GDM1 (cell line): Measurements from ENCODE around the gene ABHD17C.
"Not testable (repeated sequence)": the region's sequence is repeated elsewhere in the genome, so short reads cannot be mapped to it uniquely, and the experiment has no call there.

Experiments
- DNase-seq: peaks from one replicate; lab custom pipeline; 2025; lab: John Stamatoyannopoulos, UW

Gene ABHD17C

DNA sequence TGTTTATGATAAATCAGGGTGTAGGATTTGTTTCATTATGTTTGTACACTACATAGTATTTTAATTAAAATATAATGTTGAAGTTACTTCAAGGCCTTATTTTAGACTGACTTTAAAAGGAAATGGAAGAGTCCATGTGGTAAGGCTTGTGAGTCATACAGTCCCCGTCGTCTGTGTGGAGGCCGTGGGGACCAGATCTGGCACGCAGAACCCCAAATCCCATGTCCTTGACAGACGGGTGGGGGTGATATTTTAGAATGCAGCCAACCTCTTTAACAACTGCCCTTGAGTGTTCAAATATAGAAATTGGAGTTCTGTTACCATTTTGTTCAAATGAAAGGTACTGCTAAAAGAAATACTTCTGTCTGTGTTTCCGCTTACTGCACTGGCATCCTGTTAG lies 35.8 kb downstream of the ABHD17C start:
- DNase-seq, result no peak

DNA sequence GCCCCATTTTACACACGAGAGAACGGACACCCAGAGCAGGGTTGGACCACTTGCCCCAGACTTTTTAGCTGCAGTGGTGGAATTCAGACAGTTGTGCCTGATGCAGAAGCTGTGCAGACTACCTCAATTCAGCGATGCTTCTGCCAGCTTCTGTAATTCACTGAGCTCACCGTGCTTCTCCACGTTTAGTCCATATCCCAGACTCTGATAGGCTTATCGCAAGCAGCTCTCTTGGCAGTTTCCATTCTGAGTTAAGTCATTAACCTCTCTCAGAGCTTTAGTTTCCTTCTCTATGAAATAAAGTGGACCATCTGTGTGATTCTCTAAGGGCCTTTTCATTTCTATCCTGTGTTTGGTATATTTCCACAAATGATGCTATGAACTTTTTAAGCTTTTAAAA lies 37.1 kb downstream of the ABHD17C start:
- DNase-seq, result no peak

DNA sequence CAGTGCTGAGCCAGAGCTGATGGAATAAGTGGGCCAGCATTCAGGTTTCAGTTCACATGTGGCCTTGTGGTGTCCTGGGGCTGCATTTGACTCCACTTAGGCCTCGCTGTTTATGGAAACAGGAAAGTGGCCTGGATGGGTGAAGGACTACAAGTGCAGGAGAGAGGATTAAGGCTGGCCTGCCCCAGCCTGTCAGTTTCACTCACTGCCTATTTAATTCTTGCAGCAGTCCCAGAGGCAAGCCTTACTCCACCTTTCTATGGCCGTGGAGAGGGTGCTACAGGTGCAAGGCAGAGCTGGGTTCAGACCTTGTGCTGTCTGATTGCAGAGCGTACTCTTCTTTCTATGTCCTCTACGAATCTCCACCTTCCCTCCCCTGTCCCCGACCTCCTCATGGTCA lies 37.7 kb downstream of the ABHD17C start:
- no peak for DNase-seq

DNA sequence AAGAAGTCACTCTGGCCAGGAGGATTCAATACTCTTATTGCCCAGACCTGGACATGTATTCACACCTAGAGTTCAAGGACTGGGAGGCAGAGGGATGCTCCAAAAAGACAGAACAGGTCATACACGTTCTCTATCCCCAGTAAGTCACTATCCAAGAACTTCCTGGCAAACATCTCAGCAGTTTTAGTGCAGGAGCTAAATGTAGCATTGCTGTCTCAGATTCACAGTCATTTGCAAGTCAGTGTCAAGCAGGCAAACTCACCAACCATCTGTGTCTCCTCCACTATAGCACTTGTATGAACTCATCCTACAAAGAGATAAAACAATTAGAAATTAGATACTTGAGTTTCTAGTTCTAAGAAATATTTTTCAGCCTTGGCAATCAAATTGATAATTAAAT lies 38.4 kb downstream of the ABHD17C start:
- DNase-seq, result no peak

DNA sequence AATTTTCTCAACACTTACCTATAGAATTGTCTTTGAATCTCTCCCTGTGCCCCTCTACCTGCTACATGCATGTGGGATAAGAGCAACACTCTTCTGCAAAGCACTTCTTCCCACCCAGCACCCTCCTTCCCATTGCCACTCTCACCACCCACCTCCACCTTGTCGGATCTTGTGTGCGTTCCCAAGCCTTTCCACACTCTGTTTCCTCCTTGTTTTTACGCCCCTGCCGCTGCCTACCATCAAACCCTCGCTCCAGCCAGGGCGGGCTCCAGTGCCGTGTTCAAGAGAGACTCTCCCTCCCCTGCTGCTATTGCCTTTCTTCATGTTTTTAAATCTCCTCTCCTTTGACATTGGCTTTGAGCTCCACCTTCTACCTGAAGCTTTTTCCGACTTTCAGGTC lies 40.2 kb downstream of the ABHD17C start:
- DNase-seq, result no peak

DNA sequence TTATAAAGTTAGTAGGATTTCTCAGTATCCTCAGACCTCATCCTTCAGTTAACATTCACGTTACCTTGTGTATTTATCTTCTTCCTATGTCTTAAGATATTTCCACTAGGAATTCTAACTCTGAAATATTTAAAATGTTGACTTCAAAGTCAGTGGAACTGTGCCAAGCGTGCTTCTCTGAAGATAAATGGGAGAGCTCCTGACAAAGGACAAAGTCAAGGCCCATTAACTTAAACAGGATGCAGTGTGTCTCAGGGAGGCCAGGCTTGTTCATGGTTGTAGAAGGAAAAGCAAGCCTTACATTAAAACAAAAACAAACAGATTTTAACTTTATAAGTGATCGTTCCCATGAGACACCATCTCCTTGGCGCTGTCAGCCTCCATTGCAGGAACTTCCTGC lies 41.5 kb downstream of the ABHD17C start:
- DNase-seq, result no peak

DNA sequence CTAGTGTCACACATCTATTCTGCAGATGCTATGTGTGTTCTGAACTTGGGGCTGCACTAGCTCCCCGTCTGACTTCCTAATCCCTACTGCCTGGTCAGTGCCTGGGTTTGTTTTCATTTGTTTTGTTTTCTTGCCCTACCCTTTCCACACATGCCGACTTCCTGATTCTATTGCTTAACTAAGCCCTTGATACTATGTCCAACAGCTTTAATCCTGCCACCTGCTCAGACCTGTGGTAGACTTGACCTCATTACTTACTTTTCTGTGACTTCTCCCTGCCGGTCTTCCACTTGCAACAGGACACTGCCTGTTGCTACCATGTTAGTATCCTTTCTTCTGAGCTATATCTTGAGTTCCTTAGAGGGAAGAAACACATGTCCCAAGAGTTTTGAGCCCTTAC lies 44.8 kb downstream of the ABHD17C start:
- no peak for DNase-seq

DNA sequence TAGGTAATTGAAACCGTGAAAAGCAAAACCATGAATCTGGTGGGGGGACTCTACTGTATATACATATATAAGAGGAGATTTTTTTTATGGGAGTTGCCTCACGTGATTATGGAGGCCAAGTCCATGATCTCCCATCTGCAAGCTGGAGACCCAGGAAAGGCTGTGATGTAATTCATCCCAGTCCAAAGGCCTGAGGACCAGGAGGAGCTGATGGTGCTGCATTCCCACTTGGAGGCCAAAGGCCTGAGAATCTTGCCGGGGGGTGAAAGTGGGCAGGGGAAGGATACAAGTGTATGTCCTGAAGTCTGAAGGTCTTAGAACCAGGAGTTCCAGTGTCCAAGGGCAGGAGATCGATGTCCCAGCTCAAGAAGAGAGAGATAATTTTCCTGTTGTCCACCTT lies 47.0 kb downstream of the ABHD17C start:
- DNase-seq, result no peak

DNA sequence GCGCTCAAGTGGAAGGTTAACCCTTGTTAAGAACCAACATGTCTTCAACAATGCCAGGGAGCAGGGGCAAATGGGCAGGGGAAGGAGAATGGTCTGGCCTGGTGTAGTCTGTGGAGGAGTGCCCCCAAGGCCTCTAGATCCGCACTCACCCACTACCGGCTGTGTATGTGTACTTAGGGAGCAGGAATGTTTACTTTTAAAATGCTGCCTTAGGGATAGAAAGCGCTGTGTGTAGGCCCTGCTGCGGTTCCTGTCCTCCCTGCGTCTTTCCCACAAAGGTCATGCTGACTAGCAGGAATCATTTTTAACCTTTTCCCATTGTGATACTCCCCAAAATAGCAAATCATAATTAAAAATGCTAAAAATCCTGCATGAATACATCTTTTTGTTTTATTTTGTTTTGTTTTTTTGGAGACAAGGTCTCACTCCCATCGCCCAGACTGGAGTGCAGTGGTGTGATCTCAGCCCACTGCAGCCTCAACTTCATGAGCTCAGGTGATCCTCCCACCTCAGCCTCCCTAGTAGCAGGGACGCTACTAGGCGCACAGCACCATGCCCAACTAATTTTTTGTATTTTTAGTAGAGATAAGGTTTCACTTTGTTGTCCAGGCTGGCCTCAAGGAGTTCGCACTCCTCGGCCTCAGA lies 48.2 kb downstream of the ABHD17C start:
- no peak for DNase-seq

DNA sequence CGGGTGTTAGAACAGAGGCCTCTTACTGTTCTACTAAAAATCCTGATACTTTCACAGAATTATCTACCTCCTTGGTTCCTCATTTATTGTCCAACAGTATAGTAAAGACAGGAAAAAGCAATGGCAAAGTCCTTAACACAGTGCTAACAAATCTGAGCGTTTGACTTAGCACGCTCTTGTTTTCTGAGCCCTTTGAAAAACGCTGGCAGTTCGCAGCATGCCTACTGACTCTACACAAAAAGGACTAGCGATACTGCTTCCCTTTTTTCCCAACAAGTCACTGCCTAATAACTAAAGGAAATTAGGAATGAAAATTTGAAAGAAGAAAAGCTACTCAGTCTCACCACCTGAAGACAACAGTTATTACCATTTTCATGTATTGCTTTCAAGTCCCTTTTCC lies 49.3 kb downstream of the ABHD17C start:
- DNase-seq, result no peak

DNA sequence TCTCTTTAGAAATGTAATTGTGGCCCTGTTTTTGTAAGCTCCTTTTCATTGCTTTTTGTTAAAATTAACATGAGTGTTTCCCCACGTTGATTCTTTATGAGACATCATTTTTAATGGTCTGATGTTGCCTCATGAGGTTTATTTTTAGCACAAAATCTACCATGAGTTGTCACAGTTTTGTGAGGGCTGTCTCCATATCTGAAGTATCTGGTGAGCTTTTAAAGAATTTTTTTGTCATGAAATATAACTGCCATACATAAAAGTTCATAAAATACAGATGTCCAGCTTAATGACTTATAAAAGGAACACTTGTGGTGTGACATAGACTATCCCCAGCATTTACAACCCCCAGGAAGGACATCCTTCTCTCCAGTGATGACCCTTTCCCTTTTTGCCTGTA lies 49.7 kb downstream of the ABHD17C start:
- no peak for DNase-seq

DNA sequence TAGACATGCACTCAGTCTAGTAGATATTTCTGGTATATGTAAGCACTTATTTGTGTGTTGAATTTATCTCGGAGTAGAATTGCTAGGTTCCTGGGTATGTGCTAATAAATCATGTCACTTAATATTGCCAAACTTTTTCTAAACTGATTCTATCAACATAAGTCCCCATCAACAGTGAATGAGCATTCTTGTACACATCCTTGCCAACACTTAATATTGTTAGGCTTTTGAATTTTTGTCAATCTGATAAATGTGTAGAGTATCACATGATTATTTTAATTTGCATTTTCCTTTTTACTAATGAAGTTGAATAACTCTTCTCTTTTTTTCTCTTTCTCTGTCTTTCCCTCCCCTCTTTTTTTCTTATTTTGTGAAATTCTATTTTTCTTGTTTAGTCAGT lies 50.8 kb downstream of the ABHD17C start:
- DNase-seq, result no peak

DNA sequence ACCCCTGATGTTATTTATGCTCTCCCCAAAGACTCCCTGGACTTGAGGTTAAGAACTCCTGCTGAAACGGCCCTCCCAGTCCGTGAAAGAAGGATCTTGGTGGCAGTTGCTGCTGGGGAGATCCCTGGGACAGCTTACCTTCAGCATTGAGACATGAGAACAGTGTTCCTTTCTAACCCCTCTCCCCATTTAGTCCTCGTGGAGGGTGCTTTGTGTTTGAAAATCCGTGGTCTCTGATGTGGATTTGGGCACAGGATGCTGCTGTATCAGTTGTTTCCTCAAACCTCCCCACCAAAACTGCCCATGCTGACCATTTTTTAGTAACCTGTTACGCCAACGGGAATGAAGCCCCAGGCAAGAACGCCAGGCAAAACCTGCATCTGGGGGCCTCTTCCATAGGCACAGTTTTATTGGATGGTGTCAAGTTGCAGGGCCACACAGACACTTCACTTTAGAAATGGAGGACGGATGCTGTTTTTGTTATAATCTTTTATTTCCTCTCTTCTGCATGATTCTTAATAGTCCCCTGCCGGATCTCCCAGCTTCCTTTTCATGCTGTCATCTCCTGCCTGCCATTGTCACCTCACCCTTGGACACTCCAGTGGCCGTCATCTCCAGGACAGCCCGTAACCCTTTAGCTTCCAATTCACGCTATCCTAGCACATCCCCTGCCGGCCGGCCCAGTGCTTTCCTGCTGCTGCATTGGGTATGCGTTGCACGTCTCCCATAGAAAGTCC lies 52.4 kb downstream of the ABHD17C start:
- DNase-seq, result no peak

DNA sequence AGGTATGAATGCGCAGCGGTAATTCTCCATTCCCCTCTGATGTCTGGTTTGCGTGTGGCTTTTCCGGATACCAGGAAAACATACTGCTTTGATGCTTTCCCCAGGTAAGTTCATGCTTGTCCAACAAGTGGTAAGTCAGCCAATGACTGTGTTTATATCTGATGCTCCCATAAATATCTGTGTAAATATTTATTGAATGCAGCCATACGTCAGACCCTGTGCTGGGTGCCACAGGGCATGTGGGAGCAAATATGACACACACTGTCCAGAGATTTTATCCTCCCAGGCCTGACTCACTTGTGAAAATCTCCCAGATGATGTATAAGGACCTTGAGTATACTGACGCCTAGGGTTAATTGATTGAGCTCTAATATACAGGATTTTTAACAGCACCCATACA lies 54.5 kb downstream of the ABHD17C start:
- DNase-seq, result no peak

DNA sequence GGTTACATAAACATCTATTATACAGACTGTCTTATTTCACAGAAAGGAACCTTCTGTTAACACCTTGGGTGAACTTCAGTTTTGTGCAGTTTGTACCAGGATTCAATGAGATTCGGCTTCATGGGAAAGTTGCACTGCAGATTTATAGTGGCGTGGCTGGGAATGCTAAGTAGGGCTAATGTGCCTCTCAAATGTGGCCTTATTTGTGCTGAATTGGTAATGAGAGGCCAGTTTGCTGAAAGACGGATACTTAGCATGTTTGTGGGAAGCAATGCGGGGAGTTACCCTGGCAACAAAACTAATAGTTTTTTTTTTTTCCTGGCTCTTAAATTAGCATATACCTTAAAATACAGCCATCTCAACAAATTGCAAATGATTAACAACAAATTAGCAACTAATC lies 55.5 kb downstream of the ABHD17C start:
- DNase-seq, result no peak

DNA sequence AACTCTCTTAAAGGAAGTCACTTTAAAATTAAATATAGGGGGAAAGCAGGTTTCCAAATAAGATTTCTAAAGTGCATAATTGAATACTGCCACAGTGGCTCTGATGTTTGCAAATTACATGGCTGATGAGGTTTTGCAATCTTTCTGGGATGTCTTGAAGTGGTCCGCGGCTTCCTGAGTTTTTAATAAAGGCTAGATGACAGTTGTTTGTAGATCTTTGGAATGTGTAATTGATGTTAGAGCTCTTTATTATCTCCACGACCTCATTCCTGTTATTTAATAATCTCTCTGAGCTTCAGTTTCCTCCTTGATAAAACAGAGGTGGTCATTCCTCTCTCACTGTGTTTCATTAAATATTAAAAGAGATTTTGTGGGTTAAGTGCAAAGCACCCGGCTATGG lies 57.1 kb downstream of the ABHD17C start:
- DNase-seq, result no peak

DNA sequence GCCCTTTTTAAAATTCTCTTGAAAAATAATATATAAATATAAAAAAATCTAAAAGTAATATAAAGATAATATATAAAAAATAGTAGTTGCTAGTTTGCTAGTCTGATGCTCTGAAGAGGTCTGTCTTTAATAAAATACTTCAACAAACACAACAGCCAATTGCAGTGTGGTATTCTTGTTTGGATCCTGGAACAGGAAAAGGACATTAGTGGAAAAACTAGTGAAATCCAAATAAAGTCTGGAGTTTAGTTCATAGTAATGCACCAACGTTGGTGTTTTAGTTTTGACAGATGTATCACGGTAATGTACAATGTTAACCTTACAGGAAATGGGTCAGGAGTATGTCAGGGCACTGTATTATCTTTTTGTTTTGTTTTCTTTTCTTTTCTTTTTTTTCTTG lies 58.1 kb downstream of the ABHD17C start:
- no peak for DNase-seq

DNA sequence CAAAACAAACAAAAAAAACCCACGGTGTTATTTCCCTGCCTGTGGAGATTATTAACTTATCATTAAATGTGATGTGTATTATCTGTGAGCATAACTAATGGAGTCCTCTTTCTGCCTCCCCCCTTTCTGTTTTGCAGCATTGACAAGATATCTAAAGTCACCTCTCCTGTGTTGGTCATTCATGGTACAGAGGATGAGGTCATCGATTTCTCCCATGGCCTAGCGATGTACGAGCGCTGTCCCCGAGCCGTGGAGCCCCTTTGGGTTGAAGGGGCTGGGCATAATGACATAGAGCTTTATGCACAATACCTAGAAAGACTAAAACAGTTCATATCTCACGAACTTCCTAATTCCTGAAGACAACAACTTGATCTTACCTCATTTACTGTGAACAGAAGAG lies 58.9 kb downstream of the ABHD17C start:
- no peak for DNase-seq

DNA sequence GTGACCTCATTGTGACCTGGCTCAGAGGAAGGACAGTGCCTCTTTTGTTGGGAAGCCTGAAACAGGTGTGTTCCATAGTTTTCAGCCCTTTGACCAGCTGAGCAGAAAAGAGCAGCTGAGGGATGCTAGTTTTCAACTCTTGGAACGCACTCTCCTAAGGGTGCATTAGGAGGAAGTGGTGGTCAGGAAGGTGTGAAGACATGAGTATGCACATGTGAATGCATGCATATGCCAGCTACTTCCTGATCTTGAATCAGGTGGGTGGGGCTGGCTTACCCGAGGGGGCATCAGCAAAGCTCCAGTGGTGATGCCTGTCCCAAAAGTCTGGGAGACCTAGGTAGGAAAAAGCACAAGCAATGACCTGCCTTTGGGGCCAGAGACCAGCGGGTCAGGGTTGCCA lies 60.8 kb downstream of the ABHD17C start:
- DNase-seq, result no peak

DNA sequence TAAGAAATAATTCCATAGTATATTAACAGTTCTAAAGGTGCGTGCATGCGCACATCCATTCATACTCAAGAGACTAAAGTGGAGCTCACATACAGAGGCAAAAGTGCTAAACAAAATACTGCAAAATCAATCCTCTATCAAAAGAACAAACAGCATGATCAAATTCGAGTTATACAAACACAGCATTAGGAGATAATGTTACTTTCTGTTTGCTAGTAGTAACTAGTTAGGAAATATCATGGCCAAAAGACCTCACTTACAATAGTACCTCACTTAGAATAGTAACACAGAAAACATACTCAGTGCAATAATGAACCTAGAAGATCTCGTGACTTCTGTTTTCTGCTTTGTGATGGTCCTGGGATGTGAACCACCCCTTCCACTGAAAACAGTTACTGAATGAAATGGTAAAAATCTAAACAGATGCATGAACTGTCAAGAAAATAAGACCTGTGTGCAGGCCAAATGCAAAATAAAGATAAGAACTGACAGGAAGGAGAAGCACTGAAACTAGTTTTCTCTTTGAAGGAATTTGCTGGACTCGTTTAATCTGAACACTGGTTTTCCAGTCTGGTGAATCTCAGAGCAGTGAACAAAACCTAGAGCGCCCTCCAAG lies 63.1 kb downstream of the ABHD17C start:
- no peak for DNase-seq

DNA sequence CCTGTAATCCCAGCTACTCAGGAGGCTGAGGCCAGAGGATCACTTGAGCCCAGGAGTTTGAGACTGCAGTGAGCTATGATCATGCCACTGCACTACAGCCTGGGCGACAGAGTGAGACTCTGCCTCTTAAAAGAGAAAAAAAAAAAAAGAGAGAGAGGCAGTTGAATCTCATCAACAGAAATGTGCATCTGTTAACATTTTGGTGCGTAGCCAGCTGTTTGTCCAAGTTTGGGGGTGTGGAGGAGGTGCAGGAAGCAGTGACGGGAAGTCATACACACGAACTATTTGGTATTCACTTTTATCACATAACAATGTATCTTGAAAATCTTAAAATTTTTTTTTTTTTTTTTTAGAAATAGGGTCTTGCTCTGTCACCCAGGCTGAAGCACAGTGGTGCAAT lies 65.8 kb downstream of the ABHD17C start:
- no peak for DNase-seq

DNA sequence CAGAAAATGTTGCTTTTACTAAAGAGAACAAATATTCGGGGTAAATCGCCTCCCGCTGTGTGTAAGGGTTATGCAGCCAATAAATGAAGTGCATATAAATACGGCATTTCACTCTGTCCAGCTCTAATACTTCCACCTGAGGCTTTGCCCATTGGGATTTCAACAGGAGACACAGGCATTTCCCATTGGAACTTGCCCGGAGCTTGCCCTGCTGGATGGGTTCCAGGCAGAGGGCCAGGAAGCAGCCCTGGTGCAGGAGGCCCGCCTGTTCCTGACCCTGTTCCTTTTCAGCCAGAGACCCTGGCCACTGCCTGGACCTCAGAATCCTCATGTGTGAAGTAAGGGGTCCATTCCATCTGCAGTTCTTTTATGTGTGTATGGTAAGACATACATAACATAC lies 66.6 kb downstream of the ABHD17C start:
- DNase-seq, result no peak

DNA sequence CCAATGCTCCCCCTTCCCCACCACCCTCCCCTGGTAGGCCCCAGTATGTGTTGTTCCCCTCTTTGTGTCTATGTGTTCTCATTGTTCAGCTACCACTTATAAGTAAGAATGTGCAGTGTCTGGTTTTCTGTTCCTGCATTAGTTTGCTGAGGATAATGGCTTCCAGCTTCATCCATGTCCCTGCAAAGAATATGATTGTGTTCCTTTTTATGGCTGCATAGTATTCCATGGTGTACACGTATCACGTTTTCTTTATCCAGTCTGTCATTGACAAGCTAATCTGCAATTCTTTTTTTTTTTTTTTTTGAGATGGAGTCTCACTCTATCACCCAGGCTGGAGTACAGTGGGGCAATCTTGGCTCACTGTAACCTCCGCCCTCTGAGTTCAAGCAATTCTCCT lies 68.1 kb downstream of the ABHD17C start:
- not testable (repeated sequence) for DNase-seq

DNA sequence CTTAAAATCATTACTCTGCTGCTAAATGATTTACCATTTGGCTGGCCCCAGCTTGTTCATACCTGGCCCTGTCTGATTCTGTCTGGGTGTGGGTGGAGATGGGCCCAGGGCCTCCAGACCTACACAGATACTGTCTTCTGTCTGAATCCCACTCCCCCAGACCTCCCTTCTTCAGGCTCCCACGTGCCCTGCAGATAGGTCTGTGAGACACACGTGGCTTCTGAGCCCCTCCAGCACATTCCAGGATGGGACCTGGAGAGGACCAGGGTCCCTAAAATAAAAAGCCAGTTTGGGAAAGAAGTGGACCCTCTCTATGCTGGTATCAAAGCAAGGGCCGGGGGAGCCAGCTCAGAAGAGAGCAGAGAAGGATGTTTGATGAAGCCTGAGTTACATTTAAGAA lies 69.4 kb downstream of the ABHD17C start:
- DNase-seq, result no peak
